ENCODE measurements around the gene SLC6A6. TPM values are rescaled to one million over a fixed set of nuclear protein-coding genes. Genes with fewer than 3 reads are reported as not detected.

SLC6A6 gene
- total and polyA plus RNA-seq, 7 donors: 10.3 to 104 (median 36.2) TPM

DNA sequence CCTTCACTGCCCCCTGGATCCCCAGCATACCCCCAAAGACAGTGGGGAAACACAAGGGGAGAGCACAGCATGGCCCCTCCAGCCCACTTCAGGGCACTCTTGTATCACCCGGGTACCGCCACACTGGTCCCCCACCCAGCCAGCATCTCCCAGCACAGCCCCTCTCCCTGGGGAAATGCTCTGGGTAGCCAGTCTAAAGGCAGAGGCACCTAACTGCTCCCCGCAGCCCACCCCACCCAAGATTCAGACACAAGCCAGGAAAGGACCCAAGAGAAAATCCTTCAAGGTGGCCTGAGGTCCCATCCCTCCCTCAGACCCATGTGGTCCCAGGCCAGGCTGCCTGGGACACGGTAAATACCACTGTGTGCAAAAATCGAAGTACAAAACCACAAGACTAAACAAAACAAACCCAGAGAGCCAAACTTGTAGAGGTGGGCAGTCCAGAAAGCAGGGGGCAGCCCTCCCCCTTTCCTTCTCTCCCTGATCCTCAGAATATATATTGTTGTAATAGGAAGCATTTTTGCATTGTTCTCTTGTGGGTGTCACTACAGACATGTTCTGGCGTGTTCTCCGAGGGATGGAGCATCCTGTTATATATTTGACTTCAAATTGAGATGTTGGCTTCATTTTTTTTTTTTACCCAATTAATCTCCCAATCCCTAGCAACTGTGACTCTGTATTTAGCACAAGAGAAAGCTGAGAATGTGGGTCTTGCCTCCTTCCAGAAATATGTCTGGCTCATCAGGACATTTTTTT, 86.1 kb downstream of the SLC6A6 start:
- H3K9me3 ChIP-seq: no peaks in the 10 kb centered on the region
- WGBS, 3 donors: 62 to 63% (median 62%) methylated on average over 7 of the region's 7 CpGs
- TF ChIP-seq, protein P1, sequence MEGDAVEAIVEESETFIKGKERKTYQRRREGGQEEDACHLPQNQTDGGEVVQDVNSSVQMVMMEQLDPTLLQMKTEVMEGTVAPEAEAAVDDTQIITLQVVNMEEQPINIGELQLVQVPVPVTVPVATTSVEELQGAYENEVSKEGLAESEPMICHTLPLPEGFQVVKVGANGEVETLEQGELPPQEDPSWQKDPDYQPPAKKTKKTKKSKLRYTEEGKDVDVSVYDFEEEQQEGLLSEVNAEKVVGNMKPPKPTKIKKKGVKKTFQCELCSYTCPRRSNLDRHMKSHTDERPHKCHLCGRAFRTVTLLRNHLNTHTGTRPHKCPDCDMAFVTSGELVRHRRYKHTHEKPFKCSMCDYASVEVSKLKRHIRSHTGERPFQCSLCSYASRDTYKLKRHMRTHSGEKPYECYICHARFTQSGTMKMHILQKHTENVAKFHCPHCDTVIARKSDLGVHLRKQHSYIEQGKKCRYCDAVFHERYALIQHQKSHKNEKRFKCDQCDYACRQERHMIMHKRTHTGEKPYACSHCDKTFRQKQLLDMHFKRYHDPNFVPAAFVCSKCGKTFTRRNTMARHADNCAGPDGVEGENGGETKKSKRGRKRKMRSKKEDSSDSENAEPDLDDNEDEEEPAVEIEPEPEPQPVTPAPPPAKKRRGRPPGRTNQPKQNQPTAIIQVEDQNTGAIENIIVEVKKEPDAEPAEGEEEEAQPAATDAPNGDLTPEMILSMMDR (IDR thresholded peaks at IDR 0.05): no peak
- H3K27me3 ChIP-seq (ENCODE audit: insufficient read depth in 3 of 3, low read length in 2 of 3): no peaks in the 10 kb centered on the region
- DNase-seq (peak in 1 of 2 donors; percentile 17), ATAC-seq (no peak)
- no peaks in the 10 kb centered on the region for H3K4me1 ChIP-seq
- intact Hi-C loops (cut with DNase I): no loop called here
- H3K4me3 ChIP-seq: no peak overlapping the region
- H3K27ac ChIP-seq: no peak overlapping the region
- peaks cover 2 to 78% of the 10 kb centered on the region in 2 donors for H3K36me3 ChIP-seq (ENCODE audit: insufficient read depth in 1 of 2, low read depth in 1 of 2)

DNA sequence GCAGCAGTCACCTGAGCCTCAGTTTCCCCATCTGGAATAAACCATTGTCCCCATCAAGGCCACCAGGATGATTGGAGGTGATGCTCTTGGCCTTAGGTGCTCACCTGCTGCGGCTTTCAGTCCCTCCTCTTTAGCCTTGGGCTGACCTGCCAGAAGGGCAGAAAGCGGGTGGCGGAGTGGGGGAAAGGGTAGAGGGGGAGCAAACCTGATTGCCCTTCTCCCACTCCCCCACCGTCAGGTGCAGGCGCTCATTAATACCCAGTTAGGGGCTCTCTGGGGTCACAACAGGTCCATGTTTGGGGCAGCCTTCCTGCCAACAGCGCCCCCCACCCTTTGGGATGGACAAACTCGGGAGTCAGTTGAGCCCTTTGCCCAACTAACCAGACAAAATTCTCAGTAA, 87.2 kb downstream of the SLC6A6 start:
- 83 to 89% (median 89%) methylated on average over 7 of the region's 7 CpGs for WGBS, 3 donors
- DNase-seq: peak in 1 of 2 donors; percentile 35

DNA sequence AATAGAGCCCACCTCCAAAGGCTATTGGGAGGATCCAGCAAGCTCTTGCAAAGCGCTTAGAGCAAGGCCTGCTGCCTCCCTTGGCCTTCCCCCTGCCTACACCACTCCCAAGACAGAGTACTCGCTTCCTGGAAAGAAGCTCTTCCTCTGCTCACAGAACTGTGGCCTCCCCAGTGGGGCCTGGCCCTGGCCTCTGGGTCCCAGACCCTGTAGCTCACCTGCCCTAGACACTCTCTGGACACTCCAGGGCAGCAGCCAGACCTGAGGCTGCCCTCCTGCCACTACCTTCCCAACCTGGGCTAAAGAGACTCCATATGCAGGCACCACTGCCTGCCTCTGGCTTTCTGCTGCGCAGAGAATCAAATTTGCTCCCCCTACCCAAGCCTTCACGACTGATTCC, 87.8 kb downstream of the SLC6A6 start:
- ATAC-seq: peak in 2 of 4 donors; percentile 8 to 15
- intact Hi-C loops (cut with DNase I): no loop called here
- DNase-seq: peak in 1 of 2 donors; percentile 30
- no peaks in the 10 kb centered on the region for H3K4me1 ChIP-seq
- no peaks in the 10 kb centered on the region for H3K9me3 ChIP-seq
- 83 to 88% (median 85%) methylated on average over 4 of the region's 4 CpGs for WGBS, 3 donors
- no peak overlapping the region for H3K4me3 ChIP-seq
- TF ChIP-seq, protein P1 (IDR thresholded peaks at IDR 0.05): no peak
- no peaks in the 10 kb centered on the region for H3K27me3 ChIP-seq (ENCODE audit: insufficient read depth in 3 of 3, low read length in 2 of 3)
- H3K36me3 ChIP-seq (ENCODE audit: insufficient read depth in 1 of 2, low read depth in 1 of 2): peaks cover 0 to 77% of the 10 kb centered on the region in 2 donors
- no peak overlapping the region for H3K27ac ChIP-seq

More for the DNA sequence above, 87.2 kb downstream of the SLC6A6 start:
- Histone ChIP-seq H3K36me3 (ENCODE audit: insufficient read depth in 1 of 2, low read depth in 1 of 2) (peaks cover 0 to 78% of the 10 kb centered on the region in 2 donors), H3K4me3 (no peak overlapping the region), H3K27me3 (ENCODE audit: insufficient read depth in 3 of 3, low read length in 2 of 3) (no peaks in the 10 kb centered on the region), H3K4me1 (no peaks in the 10 kb centered on the region), H3K27ac (no peak overlapping the region), H3K9me3 (no peaks in the 10 kb centered on the region)
- TF ChIP-seq, protein P1 (IDR thresholded peaks at IDR 0.05): no peak
- intact Hi-C loops (cut with DNase I): no loop called here
- ATAC-seq: peak in 1 of 4 donors; percentile 2

DNA sequence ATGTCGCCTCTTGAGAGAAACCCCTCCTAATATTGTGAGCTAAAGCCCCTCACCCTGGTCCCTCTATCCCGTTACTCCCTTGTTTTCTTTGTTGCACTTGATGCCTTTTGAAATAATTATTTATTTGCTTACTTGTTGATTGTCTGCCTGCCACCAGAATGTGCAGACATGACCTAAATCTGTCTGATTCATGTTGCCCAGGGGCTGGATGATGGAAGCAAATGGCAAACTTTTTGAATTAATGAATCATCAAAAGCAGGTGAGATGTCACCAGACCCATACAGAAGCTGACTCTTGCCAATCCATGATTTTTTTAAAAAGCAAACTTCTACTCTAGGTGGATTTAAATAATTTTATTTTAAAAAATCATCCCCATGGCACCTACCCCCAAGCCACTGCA, 88.4 kb downstream of the SLC6A6 start:
- H3K36me3 ChIP-seq (ENCODE audit: insufficient read depth in 1 of 2, low read depth in 1 of 2): peaks cover 0 to 77% of the 10 kb centered on the region in 2 donors
- no peak overlapping the region for H3K27ac ChIP-seq
- intact Hi-C loops (cut with DNase I): no loop called here
- no peak overlapping the region for H3K4me3 ChIP-seq
- ATAC-seq: no peak
- TF ChIP-seq, protein P1 (IDR thresholded peaks at IDR 0.05): no peak
- no peak for DNase-seq
- H3K9me3 ChIP-seq: no peaks in the 10 kb centered on the region
- WGBS, 3 donors: 94 to 96% (median 96%) methylated on average over 2 of the region's 2 CpGs
- H3K27me3 ChIP-seq (ENCODE audit: insufficient read depth in 3 of 3, low read length in 2 of 3): no peaks in the 10 kb centered on the region
- no peaks in the 10 kb centered on the region for H3K4me1 ChIP-seq
